ENCODE results near the gene MTMR8. TPM values are rescaled to one million over a fixed set of nuclear protein-coding genes. Genes with fewer than 3 reads are reported as not detected.

The MTMR8 gene
- total RNA-seq, 1 donor from 2014 or later, result 6.0 TPM

- no peak for DNase-seq (ENCODE audit: low spot score, unreplicated experiment)
- Mint-ChIP-seq H3K27ac (no peak within 1 kb of the TSS), H3K4me3 (ENCODE audit: low read depth) (no peak within 1 kb of the TSS), H3K9me3 (ENCODE audit: low read depth) (peaks cover 6% of the 10 kb centered on the region), H3K27me3 (no peaks in the 10 kb centered on the region), H3K4me1 (ENCODE audit: low read depth) (no peaks in the 10 kb centered on the region), H3K36me3 (ENCODE audit: insufficient read depth) (no peaks in the 10 kb centered on the region)
- TF ChIP-seq CTCF (IDR thresholded peaks at IDR 0.05; ENCODE audit: unreplicated experiment), result no peak
Observed at GRCh38 chrX:64230123-64230970, 164.9 kb downstream of the MTMR8 start, which contains the start of gene ASB12. ASB12 (minus strand) TSS chrX:64230607; CDS start chrX:64225650, 4,957 bp downstream.

- H3K9me3 Mint-ChIP-seq (ENCODE audit: low read depth), result peaks cover 9% of the 10 kb centered on the region
- no peaks in the 10 kb centered on the region for H3K36me3 Mint-ChIP-seq (ENCODE audit: insufficient read depth)
- no peaks in the 10 kb centered on the region for H3K27me3 Mint-ChIP-seq
- DNase-seq (ENCODE audit: low spot score, unreplicated experiment), result no peak
- H3K4me1 Mint-ChIP-seq (ENCODE audit: low read depth), result no peaks in the 10 kb centered on the region
- no peak for TF ChIP-seq CTCF (IDR thresholded peaks at IDR 0.05; ENCODE audit: unreplicated experiment)
- no peak overlapping the region for H3K4me3 Mint-ChIP-seq (ENCODE audit: low read depth)
- H3K27ac Mint-ChIP-seq, result no peak overlapping the region
Observed at GRCh38 chrX:64229154-64229553, 166.1 kb downstream of the MTMR8 start.

Other genes starting within 250 kb of the MTMR8 start
- 12.6 and 12.9 TPM in 2 replicates for gene AMER1, start 189.7 kb downstream of the MTMR8 start, total RNA-seq
- 0.22 and 0.47 TPM in 2 replicates for gene ASB12, start 164.8 kb downstream of the MTMR8 start, total RNA-seq

Data from progenitor cell of endocrine pancreas (in vitro differentiated cells).